Vagina (tissue), 2 donors: ENCODE measurements around the gene COX7B.
"Not testable (repeated sequence)": the region's sequence is repeated elsewhere in the genome, so short reads cannot be mapped to it uniquely, and the experiment has no call there.

Experiments used
- POLR2A ChIP-seq, 2 donors: fragments of 450-650 bp; IDR thresholded peaks; one replicate each; pipeline ENCODE4 v1.6.1; 2017; ENCODE audit warnings: antibody characterized with exemption in 2 of 2, mild to moderate bottlenecking in 2 of 2, moderate library complexity in 2 of 2
- TF ChIP-seq, protein P1 (sequence below), 3 experiments: fragments of 450-650 bp in 2 of 3; fragments of 200-600 bp in 1 of 3; sonication (generic) in 1 of 3; IDR thresholded peaks; one replicate each; pipeline ENCODE4 v1.5.1; 2017 to 2019; ENCODE audit warnings: antibody characterized with exemption in 3 of 3, mild to moderate bottlenecking in 2 of 3, moderate library complexity in 2 of 3

DNA sequence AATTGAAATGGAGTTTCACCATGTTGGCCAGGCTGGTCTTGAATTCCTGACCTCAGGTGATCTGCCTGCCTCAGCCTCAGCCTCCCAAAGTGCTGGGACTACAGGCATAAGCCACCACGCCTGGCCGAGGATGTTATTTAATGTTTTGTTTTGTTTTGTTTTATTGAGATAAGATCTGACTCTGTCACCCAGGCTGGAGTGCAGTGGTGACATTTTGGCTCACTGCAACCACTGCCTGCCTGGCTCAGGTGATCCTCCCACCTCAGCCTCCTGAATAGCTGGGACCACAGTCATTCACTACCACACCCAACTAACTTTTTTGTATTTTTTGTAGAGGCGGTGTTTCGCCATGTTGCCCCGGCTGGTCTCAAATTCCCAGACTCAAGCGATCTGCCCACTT is 45.8 kb downstream of the COX7B start:
- TF ChIP-seq, protein P1, sequence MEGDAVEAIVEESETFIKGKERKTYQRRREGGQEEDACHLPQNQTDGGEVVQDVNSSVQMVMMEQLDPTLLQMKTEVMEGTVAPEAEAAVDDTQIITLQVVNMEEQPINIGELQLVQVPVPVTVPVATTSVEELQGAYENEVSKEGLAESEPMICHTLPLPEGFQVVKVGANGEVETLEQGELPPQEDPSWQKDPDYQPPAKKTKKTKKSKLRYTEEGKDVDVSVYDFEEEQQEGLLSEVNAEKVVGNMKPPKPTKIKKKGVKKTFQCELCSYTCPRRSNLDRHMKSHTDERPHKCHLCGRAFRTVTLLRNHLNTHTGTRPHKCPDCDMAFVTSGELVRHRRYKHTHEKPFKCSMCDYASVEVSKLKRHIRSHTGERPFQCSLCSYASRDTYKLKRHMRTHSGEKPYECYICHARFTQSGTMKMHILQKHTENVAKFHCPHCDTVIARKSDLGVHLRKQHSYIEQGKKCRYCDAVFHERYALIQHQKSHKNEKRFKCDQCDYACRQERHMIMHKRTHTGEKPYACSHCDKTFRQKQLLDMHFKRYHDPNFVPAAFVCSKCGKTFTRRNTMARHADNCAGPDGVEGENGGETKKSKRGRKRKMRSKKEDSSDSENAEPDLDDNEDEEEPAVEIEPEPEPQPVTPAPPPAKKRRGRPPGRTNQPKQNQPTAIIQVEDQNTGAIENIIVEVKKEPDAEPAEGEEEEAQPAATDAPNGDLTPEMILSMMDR (IDR thresholded peaks at IDR 0.05), result not testable (repeated sequence)
- not testable (repeated sequence) for TF ChIP-seq POLR2A (IDR thresholded peaks at IDR 0.05)
